ENCODE data around the gene CTRL.

The CTRL gene

GRCh38 chr16:67886387-67886786 lies 45.3 kb downstream of the CTRL start:
- DNase-seq, result no peak

GRCh38 chr16:67885976-67886375 lies 45.7 kb downstream of the CTRL start:
- DNase-seq (no peak), ATAC-seq (no peak)

More at GRCh38 chr16:67886387-67886786, 45.3 kb downstream of the CTRL start:
- no peak for ATAC-seq

GRCh38 chr16:67885545-67885944 lies 46.1 kb downstream of the CTRL start:
- no peak for DNase-seq
- no peak for ATAC-seq

- ATAC-seq, result no peak
- DNase-seq, result no peak
These were observed 47.0 kb downstream of the CTRL start, which contains the start of gene NRN1L for GRCh38 chr16:67884684-67885083. NRN1L (plus strand) TSS chr16:67884885; CDS start chr16:67884904, 19 bp downstream.

- ATAC-seq, result peak; percentile 65
- DNase-seq, result peak; percentile 84
These were observed 47.8 kb downstream of the CTRL start for GRCh38 chr16:67883872-67884261.

- no peak for ATAC-seq
These were observed 48.4 kb downstream of the CTRL start for GRCh38 chr16:67883146-67883871.

GRCh38 chr16:67882374-67883145 lies 49.1 kb downstream of the CTRL start:
- ATAC-seq (no peak), DNase-seq (no peak)

More at GRCh38 chr16:67883146-67883871, 48.4 kb downstream of the CTRL start:
- no peak for DNase-seq

- no peak for ATAC-seq
These were observed 50.0 kb downstream of the CTRL start for GRCh38 chr16:67881621-67882161.

GRCh38 chr16:67880584-67880983 lies 51.1 kb downstream of the CTRL start:
- no peak for DNase-seq
- ATAC-seq, result no peak

More at GRCh38 chr16:67881621-67882161, 50.0 kb downstream of the CTRL start:
- DNase-seq, result no peak

- ATAC-seq (no peak), DNase-seq (no peak)
These were observed 51.7 kb downstream of the CTRL start for GRCh38 chr16:67879936-67880335.
